Myocyte (in vitro differentiated cells): ENCODE results near the gene BEND5. TPM values are rescaled to one million over a fixed set of nuclear protein-coding genes. Genes with fewer than 3 reads are reported as not detected.

Source experiments
- DNase-seq: peaks from one replicate; pipeline ENCODE4 v3.0.0-alpha.2; 2012; ENCODE audit warnings: low read depth
- total RNA-seq: library from RNA; depleted of rRNA; stranded (reverse); fragments of >200 nt; gene quantifications from 2 replicates; pipeline ENCODE4 v1.2.3, GENCODE V29; 2014

The BEND5 gene
- total RNA-seq, 1 donor from 2014 or later: 0.29 TPM

GRCh38 chr1:48767975-48768510, 8.6 kb downstream of the BEND5 start:
- DNase-seq: no peak

GRCh38 chr1:48765335-48765734, 11.4 kb downstream of the BEND5 start:
- DNase-seq: no peak

GRCh38 chr1:48761986-48762385, 14.7 kb downstream of the BEND5 start:
- peak; percentile 12 for DNase-seq

GRCh38 chr1:48761411-48761810, 15.3 kb downstream of the BEND5 start:
- no peak for DNase-seq

- DNase-seq: no peak
Measured at GRCh38 chr1:48760857-48761256, 15.8 kb downstream of the BEND5 start.

GRCh38 chr1:48758976-48759375, 17.7 kb downstream of the BEND5 start:
- DNase-seq: no peak

- no peak for DNase-seq
Measured at GRCh38 chr1:48757363-48757762, 19.3 kb downstream of the BEND5 start.

GRCh38 chr1:48756683-48757316, 19.9 kb downstream of the BEND5 start:
- DNase-seq: no peak

GRCh38 chr1:48753293-48753692, 23.4 kb downstream of the BEND5 start:
- no peak for DNase-seq

GRCh38 chr1:48750109-48750508, 26.6 kb downstream of the BEND5 start:
- no peak for DNase-seq

GRCh38 chr1:48749068-48749467, 27.6 kb downstream of the BEND5 start:
- DNase-seq: no peak

- DNase-seq: no peak
Measured at GRCh38 chr1:48746906-48747305, 29.8 kb downstream of the BEND5 start.

- DNase-seq: no peak
Measured at GRCh38 chr1:48744032-48744431, 32.7 kb downstream of the BEND5 start.

- no peak for DNase-seq
Measured at GRCh38 chr1:48743480-48743879, 33.2 kb downstream of the BEND5 start.

- DNase-seq: no peak
Measured at GRCh38 chr1:48741380-48741779, 35.3 kb downstream of the BEND5 start.

- no peak for DNase-seq
Measured at GRCh38 chr1:48740621-48741020, 36.1 kb downstream of the BEND5 start.

- no peak for DNase-seq
Measured at GRCh38 chr1:48739091-48739490, 37.6 kb downstream of the BEND5 start.

- DNase-seq: no peak
Measured at GRCh38 chr1:48738356-48738755, 38.3 kb downstream of the BEND5 start.

- no peak for DNase-seq
Measured at GRCh38 chr1:48735796-48736195, 40.9 kb downstream of the BEND5 start.

- no peak for DNase-seq
Measured at GRCh38 chr1:48730164-48730910, 46.4 kb downstream of the BEND5 start.

GRCh38 chr1:48728584-48728983, 48.1 kb downstream of the BEND5 start:
- no peak for DNase-seq

- DNase-seq: no peak
Measured at GRCh38 chr1:48726557-48727215, 50.0 kb downstream of the BEND5 start.
